ENCODE results near the gene PPARG. TPM values are rescaled to one million over a fixed set of nuclear protein-coding genes. Genes with fewer than 3 reads are reported as not detected.
A peak's percentile ranks its signal among the peaks of the same experiment; 100 is the strongest.

Gene PPARG
- total RNA-seq, 1 donor from 2014 or later, result 80.7 TPM

DNA sequence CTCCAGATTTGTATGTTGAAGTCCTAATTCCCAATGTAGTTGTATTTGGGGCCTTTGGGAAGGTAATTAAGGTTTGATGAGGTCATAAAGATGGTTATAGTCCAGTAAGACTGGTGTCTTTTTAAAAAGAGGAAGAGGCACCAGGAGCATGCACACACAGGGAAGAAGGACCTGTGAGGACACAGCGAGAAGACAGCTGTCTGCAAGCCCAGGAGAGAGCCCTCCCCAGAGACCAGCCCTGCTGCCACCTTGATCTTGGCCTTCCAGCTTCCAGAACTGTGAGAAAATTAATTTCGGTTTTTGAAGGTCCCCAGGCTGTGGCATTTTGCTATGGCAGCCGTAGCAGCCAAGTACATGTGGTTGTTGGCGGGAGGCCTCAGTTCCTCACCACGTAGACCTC lies 162.6 kb downstream of the PPARG start:
- Histone ChIP-seq H3K9me3 (no peaks in the 10 kb centered on the region), H3K4me1 (no peaks in the 10 kb centered on the region), H3K4me3 (no peak overlapping the region), H3K36me3 (no peaks in the 10 kb centered on the region), H3K27ac (no peak overlapping the region), H3K27me3 (no peaks in the 10 kb centered on the region)
- TF ChIP-seq, protein P1, sequence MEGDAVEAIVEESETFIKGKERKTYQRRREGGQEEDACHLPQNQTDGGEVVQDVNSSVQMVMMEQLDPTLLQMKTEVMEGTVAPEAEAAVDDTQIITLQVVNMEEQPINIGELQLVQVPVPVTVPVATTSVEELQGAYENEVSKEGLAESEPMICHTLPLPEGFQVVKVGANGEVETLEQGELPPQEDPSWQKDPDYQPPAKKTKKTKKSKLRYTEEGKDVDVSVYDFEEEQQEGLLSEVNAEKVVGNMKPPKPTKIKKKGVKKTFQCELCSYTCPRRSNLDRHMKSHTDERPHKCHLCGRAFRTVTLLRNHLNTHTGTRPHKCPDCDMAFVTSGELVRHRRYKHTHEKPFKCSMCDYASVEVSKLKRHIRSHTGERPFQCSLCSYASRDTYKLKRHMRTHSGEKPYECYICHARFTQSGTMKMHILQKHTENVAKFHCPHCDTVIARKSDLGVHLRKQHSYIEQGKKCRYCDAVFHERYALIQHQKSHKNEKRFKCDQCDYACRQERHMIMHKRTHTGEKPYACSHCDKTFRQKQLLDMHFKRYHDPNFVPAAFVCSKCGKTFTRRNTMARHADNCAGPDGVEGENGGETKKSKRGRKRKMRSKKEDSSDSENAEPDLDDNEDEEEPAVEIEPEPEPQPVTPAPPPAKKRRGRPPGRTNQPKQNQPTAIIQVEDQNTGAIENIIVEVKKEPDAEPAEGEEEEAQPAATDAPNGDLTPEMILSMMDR (IDR thresholded peaks at IDR 0.05), result no peak
- no peak for ATAC-seq
- DNase-seq, result no peak
- intact Hi-C loops (cut with DNase I), result no loop called here

DNA sequence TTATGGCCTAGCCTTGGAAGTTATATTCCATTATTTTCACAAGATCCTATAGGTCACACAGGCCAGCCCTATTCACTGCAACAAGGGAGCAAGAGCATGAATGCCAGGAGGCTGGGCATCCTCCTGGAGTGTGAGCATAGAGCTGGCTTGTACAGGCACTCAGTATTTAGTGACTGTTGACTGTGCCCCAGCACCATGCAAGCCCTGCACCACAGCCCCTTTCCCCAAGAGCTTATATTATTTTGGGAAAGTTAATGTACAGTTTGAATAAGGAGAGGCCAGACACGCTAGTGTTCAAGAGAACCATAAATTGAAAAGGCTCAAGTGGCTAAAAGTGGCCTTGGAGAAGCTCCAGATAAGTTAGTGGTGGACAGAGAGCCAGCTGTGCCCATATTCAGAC lies 163.1 kb downstream of the PPARG start:
- DNase-seq, result no peak
- no peak for ATAC-seq
- TF ChIP-seq, protein P1 (IDR thresholded peaks at IDR 0.05), result no peak
- no peaks in the 10 kb centered on the region for H3K27me3 ChIP-seq
- intact Hi-C loops (cut with DNase I), result no loop called here
- no peaks in the 10 kb centered on the region for H3K36me3 ChIP-seq
- no peak overlapping the region for H3K27ac ChIP-seq
- H3K9me3 ChIP-seq, result no peaks in the 10 kb centered on the region
- no peak overlapping the region for H3K4me3 ChIP-seq
- no peaks in the 10 kb centered on the region for H3K4me1 ChIP-seq

DNA sequence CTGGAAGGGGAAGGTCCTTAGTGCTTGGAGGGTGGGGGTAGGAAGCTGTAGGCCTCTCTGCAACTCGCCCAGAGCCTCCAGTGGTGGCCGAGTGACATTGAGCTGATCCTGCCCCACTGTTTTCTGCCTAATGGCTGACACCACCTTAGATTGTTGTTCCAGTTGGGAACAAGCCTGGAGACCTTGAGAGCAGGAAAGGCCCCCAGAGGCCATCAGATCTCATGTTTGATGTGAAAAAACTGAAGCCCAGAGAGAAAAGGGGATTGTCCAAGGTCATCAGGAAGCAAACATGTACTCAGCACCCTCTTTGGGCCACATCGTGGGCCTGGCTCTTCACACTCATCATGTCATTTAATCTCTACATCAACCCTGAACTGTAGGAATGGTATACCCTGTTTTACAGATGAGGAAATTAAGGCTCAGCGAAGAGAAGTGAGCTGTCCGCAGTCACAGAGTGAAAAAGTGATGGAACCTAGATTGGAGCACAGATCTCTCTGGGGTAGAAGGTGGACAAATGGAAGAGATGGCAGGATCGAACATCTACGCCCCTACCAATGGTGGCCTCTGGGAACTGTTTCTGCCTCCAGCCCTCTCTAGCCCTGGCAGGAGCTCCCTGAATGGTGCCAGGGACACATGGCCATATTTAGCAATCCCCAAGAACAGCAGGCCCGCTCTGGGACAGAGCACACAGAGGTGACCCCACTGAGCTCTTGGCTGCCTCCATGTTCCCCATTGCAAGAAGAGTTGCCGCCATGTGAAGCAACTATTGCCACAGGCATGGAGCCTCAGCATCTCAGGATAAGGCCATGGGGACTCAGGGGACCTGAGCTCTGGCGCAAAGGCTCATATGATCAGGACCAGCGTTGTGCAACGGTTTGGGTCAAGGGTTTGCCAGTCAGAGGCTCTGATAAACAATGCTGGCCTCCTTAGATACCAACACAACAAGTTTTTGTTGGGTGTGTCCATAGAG lies 163.8 kb downstream of the PPARG start:
- H3K9me3 ChIP-seq, result no peaks in the 10 kb centered on the region
- DNase-seq (peak; percentile 83), ATAC-seq (peak; percentile 86)
- no peaks in the 10 kb centered on the region for H3K36me3 ChIP-seq
- TF ChIP-seq, protein P1 (IDR thresholded peaks at IDR 0.05), result no peak
- intact Hi-C loops (cut with DNase I), result no loop called here
- no peaks in the 10 kb centered on the region for H3K4me1 ChIP-seq
- no peaks in the 10 kb centered on the region for H3K27me3 ChIP-seq
- H3K4me3 ChIP-seq, result no peak overlapping the region
- H3K27ac ChIP-seq, result no peak overlapping the region

DNA sequence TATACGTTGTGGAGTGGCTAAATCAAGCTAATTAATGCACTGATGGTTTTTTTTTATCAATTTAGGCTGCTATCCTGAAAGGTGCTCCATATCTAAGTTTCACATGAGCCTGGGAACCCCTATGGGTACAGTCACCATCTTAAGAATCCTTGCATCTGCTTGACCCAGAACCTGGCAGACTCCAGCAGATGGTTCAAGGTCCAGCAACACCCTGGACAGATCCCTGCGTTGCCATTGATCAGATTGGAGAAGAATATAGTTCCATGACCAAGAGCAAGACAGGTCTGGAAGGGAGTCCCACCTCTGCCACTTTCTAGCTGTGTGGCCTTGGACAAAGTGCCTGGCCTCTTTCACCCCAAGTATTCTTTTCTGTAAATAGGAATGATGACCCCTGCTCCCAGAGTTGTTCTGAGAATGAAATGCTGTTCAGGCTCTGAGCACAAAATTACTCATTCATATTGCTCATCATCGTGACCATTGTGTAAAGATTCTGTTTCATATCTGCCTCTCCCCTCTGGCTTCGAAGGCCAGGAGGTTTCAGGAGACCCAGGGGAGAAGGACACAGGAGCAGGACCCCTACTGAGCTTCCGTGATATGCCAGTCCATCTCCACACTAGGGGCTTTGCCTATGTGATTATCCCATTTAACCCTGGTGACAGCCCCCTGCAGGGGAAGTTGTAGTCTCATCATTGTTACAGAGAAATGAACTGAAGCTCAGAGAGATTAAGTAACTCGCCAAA lies 165.4 kb downstream of the PPARG start:
- H3K27me3 ChIP-seq, result no peaks in the 10 kb centered on the region
- H3K36me3 ChIP-seq, result no peaks in the 10 kb centered on the region
- ATAC-seq, result no peak
- intact Hi-C loops (cut with DNase I), result no loop called here
- no peak overlapping the region for H3K4me3 ChIP-seq
- TF ChIP-seq, protein P1 (IDR thresholded peaks at IDR 0.05), result no peak
- no peak overlapping the region for H3K27ac ChIP-seq
- no peaks in the 10 kb centered on the region for H3K9me3 ChIP-seq
- H3K4me1 ChIP-seq, result no peaks in the 10 kb centered on the region
- no peak for DNase-seq

DNA sequence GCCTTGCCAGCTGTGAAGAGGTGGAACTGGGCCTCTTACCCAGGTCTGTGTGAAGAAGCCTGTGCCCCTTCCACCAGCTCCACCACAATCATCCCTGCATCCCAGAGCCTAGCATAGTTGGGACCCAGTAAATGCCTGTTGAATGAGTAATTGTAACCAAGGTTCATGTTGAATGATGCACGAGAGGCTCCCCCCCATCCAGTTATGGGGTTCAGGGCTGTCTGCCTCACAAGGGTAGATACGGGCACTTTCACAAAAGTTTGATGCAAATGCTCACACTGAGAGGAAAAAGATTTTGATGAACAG lies 165.9 kb downstream of the PPARG start:
- H3K36me3 ChIP-seq, result no peaks in the 10 kb centered on the region
- no peaks in the 10 kb centered on the region for H3K4me1 ChIP-seq
- H3K4me3 ChIP-seq, result no peak overlapping the region
- no peak overlapping the region for H3K27ac ChIP-seq
- TF ChIP-seq, protein P1 (IDR thresholded peaks at IDR 0.05), result no peak
- intact Hi-C loops (cut with DNase I), result no loop called here
- H3K27me3 ChIP-seq, result no peaks in the 10 kb centered on the region
- ATAC-seq (no peak), DNase-seq (no peak)
- H3K9me3 ChIP-seq, result no peaks in the 10 kb centered on the region

Data from upper lobe of right lung (tissue), 1 donor.